ENCODE measurements around the gene CBX7.

GRCh38 chr22:39144101-39144767 is 8.2 kb downstream of the CBX7 start:
- no peak for TF ChIP-seq EP300 (IDR thresholded peaks at IDR 0.05; ENCODE audit: borderline replicate concordance)
- TF ChIP-seq REST (IDR thresholded peaks at IDR 0.05; ENCODE audit: low read depth): no peak
- TF ChIP-seq TAF1 (IDR thresholded peaks at IDR 0.05; ENCODE audit: low read depth): no peak
- TF ChIP-seq, protein P1, sequence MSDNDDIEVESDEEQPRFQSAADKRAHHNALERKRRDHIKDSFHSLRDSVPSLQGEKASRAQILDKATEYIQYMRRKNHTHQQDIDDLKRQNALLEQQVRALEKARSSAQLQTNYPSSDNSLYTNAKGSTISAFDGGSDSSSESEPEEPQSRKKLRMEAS (IDR thresholded peaks at IDR 0.05): no peak
- no peak for TF ChIP-seq YY1 (IDR thresholded peaks at IDR 0.05; ENCODE audit: low read depth)
- TF ChIP-seq EGR1 (IDR thresholded peaks at IDR 0.05): no peak
- no peak for TF ChIP-seq CEBPB (IDR thresholded peaks at IDR 0.05)
- no peak for TF ChIP-seq RAD21 (IDR thresholded peaks at IDR 0.05; ENCODE audit: low read depth)

All from Ishikawa (cell line).